GM12878 (cell line): ENCODE data around the gene BMP2K. TPM values are rescaled to one million over a fixed set of nuclear protein-coding genes. Genes with fewer than 3 reads are reported as not detected.

ENCODE experiments used
- ATAC-seq: fragments of 200-7000 bp; cut with Tn5 transposase; 3 replicates; pipeline ENCODE4 v1.9.1; 2020; ENCODE audit warnings: mild to moderate bottlenecking, moderate library complexity
- BruUV-seq: library from RNA; stranded (reverse); fragments of 400-500 nt; replicated peaks from 2 replicates; lab custom pipeline; 2021; lab: Mats Ljungman, UMichigan
- CTCF ChIA-PET: fragments of 300-600 bp; sonication (Branson Sonifier 250); formaldehyde crosslinking; extraction: SDS; loops from one replicate; lab custom pipeline; 2021; ENCODE audit warnings: inconsistent platforms; lab: Yijun Ruan, JAX
- POLR2A ChIA-PET: fragments of 350-600 bp; formaldehyde crosslinking; extraction: SDS; loops from one replicate; lab custom pipeline; 2021; ENCODE audit warnings: inconsistent platforms; lab: Charles Lee
- RAD21 ChIA-PET: fragments of 300-600 bp; sonication (Branson Sonifier 250); formaldehyde crosslinking; loops from one replicate; lab custom pipeline; 2023; ENCODE audit warnings: antibody characterized with exemption; ENCODE audit not compliant: unreplicated experiment; lab: Charles Lee
- SMC1A ChIA-PET: fragments of 300-600 bp; sonication (Branson Sonifier 250); formaldehyde crosslinking; loops from one replicate; lab custom pipeline; 2023; ENCODE audit not compliant: unreplicated experiment, uncharacterized antibody; lab: Charles Lee
- DNase-seq: peaks from one replicate; pipeline ENCODE4 v3.0.0-alpha.2; 2011; ENCODE audit warnings: low read depth, low spot score
- FAIRE-seq: peaks from 3 replicates; lab custom pipeline; 2011; peaks lifted over from hg19 to GRCh38; lab: Jason Lieb, UNC
- H2AFZ ChIP-seq: 2 replicates; pipeline ENCODE4 v1.6.0; 2011; ENCODE audit warnings: low read depth, low read length, control low read depth; ENCODE audit not compliant: control insufficient read depth
- H3K27ac ChIP-seq: 2 replicates; pipeline ENCODE4 v1.5.1; 2011; ENCODE audit warnings: control low read depth; ENCODE audit not compliant: control insufficient read depth, insufficient read depth
- H3K27me3 ChIP-seq, 2 experiments: replicated peaks in 1 of 2; 2 replicates each; pipeline versions ENCODE4 v1.6.0 to v1.6.1; 2011; ENCODE audit warnings: low read length in 1 of 2; ENCODE audit not compliant: control insufficient read depth in 2 of 2, insufficient read depth in 2 of 2
- H3K36me3 ChIP-seq, 2 experiments: 2 replicates each; pipeline ENCODE4 v1.5.1; 2011; ENCODE audit warnings: low read length in 1 of 2; ENCODE audit not compliant: control insufficient read depth in 2 of 2, insufficient read depth in 2 of 2
- H3K4me1 ChIP-seq: 2 replicates; pipeline ENCODE4 v1.6.1; 2011; ENCODE audit warnings: mild to moderate bottlenecking, low read length, moderate library complexity, mixed read lengths; ENCODE audit not compliant: control insufficient read depth, insufficient read depth
- H3K4me2 ChIP-seq: 2 replicates; pipeline ENCODE4 v1.6.0; 2011; ENCODE audit warnings: control low read depth; ENCODE audit not compliant: control insufficient read depth, insufficient read depth
- H3K4me3 ChIP-seq: fragments of 200-600 bp; sonication (generic); 2 replicates; pipeline ENCODE4 v1.5.1; 2016
- H3K79me2 ChIP-seq: 2 replicates; pipeline ENCODE4 v1.6.0; 2011; ENCODE audit warnings: low read length; ENCODE audit not compliant: control insufficient read depth, insufficient read depth
- H3K9ac ChIP-seq: 2 replicates; pipeline ENCODE4 v1.8.0; 2011; ENCODE audit warnings: low read length, control low read depth, mixed read lengths; ENCODE audit not compliant: control insufficient read depth, insufficient read depth
- H3K9me3 ChIP-seq: replicated peaks from 3 replicates; pipeline ENCODE4 v1.5.1; 2011; ENCODE audit warnings: mild to moderate bottlenecking, low read length; ENCODE audit not compliant: control insufficient read depth, insufficient read depth
- H4K20me1 ChIP-seq: 2 replicates; pipeline ENCODE4 v1.6.0; 2011; ENCODE audit not compliant: control insufficient read depth, insufficient read depth
- CREM ChIP-seq: IDR thresholded peaks from 2 replicates; pipeline ENCODE4 v1.6.1; 2014; ENCODE audit warnings: antibody characterized with exemption, low read depth
- LARP7 ChIP-seq: fragments of 450-650 bp; IDR thresholded peaks from 2 replicates; pipeline ENCODE4 v1.6.1; 2017; ENCODE audit warnings: mild to moderate bottlenecking
- MEF2A ChIP-seq: IDR thresholded peaks from 2 replicates; pipeline ENCODE4 v1.6.1; 2011; ENCODE audit warnings: low read depth, mild to moderate bottlenecking, low read length, moderate library complexity; ENCODE audit not compliant: insufficient read depth
- MYB ChIP-seq: fragments of 150-350 bp; IDR thresholded peaks from 2 replicates; pipeline ENCODE4 v1.6.1; 2014; ENCODE audit warnings: mild to moderate bottlenecking, low read depth, low read length, borderline replicate concordance
- MYC ChIP-seq: IDR thresholded peaks from 2 replicates; pipeline ENCODE4 v1.6.1; 2011; ENCODE audit warnings: mild to moderate bottlenecking, low read length, moderate library complexity, inconsistent platforms; ENCODE audit not compliant: insufficient read depth, insufficient replicate concordance, insufficient read length, severe bottlenecking
- POU2F2 ChIP-seq: IDR thresholded peaks from 3 replicates; pipeline ENCODE4 v1.6.1; 2011; ENCODE audit warnings: low read depth, mild to moderate bottlenecking, low read length, borderline replicate concordance
- RAD51 ChIP-seq: fragments of 450-650 bp; IDR thresholded peaks from 2 replicates; pipeline ENCODE4 v1.6.1; 2016; ENCODE audit warnings: moderate library complexity, mild to moderate bottlenecking, inconsistent platforms
- RUNX3 ChIP-seq: IDR thresholded peaks from 2 replicates; pipeline ENCODE4 v1.6.1; 2012; ENCODE audit warnings: low read length, inconsistent platforms
- SIN3A ChIP-seq: IDR thresholded peaks from 2 replicates; pipeline ENCODE4 v1.6.1; 2012; ENCODE audit warnings: low read depth, low read length, improper control_type of control experiment
- SMARCA5 ChIP-seq: fragments of 450-650 bp; IDR thresholded peaks from 2 replicates; pipeline ENCODE4 v1.6.1; 2017; ENCODE audit warnings: mild to moderate bottlenecking
- SREBF1 ChIP-seq: IDR thresholded peaks from 2 replicates; pipeline ENCODE4 v1.6.1; 2012; ENCODE audit warnings: mild to moderate bottlenecking, low read length
- ZBED1 ChIP-seq: IDR thresholded peaks from 2 replicates; pipeline ENCODE4 v1.6.1; 2016; ENCODE audit warnings: borderline replicate concordance
- ZNF24 ChIP-seq: fragments of 450-650 bp; IDR thresholded peaks from 2 replicates; pipeline ENCODE4 v1.6.1; 2017; ENCODE audit warnings: antibody characterized with exemption, mild to moderate bottlenecking
- WGBS: methylation state at CpG from one replicate; pipeline ENCODE4 v1.1.6; 2016; ENCODE audit warnings: low lambda C conversion rate; ENCODE audit not compliant: insufficient replicate concordance, insufficient coverage; ENCODE audit errors: missing lambda C conversion rate; 5-methylcytosine and 5-hydroxymethylcytosine counted together
- in situ Hi-C: fragments of 300-500 bp; cut with MboI; formaldehyde crosslinking; loops from 9 replicates; pipeline ENCODE4 v1.14.3; 2018; ENCODE audit warnings: mixed read lengths
- intact Hi-C: fragments of 100-400 bp; cut with micrococcal nuclease; formaldehyde crosslinking; loops from one replicate; pipeline ENCODE4 v1.14.2; 2022; ENCODE audit not compliant: unreplicated experiment
- polyA plus RNA-seq, 11 experiments: library from polyadenylated mRNA; depleted of rRNA in 4 of 11; unstranded in 6 of 11; stranded (reverse) in 5 of 11; fragments of >200 nt; fragmentation: Nextera tagmentation in 4 of 11; fragmentation: Illumina TruSeq in 1 of 11; extraction: Ambion mirVana in 4 of 11; extraction: Trizol in 1 of 11; gene quantifications; 1 replicate in 1 of 11; 2 replicates in 10 of 11; pipeline versions ENCODE4 v1.2.1 to v1.2.3, GENCODE V29; 2011 to 2016; ENCODE audit warnings: inconsistent platforms in 2 of 11, missing spikeins in 2 of 11, low read depth in 1 of 11
- total RNA-seq, 4 experiments: library from RNA; depleted of rRNA in 3 of 4; stranded (reverse); fragments of >200 nt in 3 of 4; fragmentation: Illumina TruSeq in 1 of 4; extraction: Trizol in 1 of 4; gene quantifications; 2 replicates each; pipeline versions ENCODE4 v1.2.1 to v1.2.3, GENCODE V29; 2013 to 2021
- TF ChIP-seq, protein P1 (sequence below): IDR thresholded peaks from 2 replicates; pipeline ENCODE4 v1.6.1; 2012; ENCODE audit warnings: low read length, inconsistent platforms
- TF ChIP-seq, protein P2 (sequence below): fragments of 150-350 bp; IDR thresholded peaks from 2 replicates; pipeline ENCODE4 v1.6.1; 2016; ENCODE audit warnings: low read depth, low read length

Gene BMP2K
- total and polyA plus RNA-seq, 10 of the 15 experiments (the other 5 are each of a cell fraction or from before 2014, with no cell fraction given), result 3.3 to 84.6 (median 24.8) TPM

DNA sequence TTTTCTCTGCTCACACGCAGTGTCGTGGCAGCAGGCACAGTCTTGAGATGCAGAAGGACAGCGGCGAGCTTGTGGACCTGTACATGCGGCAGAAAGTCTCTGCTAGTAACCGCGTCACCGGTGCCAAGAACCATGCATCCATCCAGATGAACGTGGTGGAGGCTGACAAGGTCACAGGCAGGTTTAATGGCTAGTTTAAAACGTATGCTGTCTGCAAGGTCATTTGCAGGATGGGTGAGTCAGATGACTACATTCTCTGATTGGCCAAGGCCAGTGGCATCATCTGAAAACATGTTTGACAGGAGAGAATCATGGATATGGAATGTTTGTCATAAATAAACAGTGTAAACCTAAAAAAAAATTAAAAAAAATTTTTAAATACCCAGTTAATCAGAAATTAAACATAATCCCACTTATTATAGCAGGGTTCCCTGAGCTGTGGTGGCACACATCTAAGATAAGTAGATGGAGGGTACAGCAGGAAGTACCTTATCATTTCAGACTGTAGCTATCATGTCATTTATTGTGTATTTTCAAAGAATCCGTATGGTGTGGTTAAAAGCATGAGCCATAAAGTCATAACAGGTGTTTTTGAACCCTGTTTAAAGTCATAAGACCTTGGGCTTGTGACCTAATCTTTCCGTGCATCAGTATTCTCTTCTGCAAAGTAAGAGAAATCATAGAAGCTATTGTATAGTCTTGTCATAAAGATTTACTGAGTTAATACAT is 7.5 kb upstream of the BMP2K start (continued):
- TF ChIP-seq POU2F2, result no peak
- no peak for TF ChIP-seq MEF2A
- no peak for TF ChIP-seq SREBF1
- no peak for TF ChIP-seq SMARCA5
- no peak for TF ChIP-seq ZNF24
- no peak for TF ChIP-seq MYC
- no peak for TF ChIP-seq SIN3A
- TF ChIP-seq RAD51, result no peak
- TF ChIP-seq LARP7, result no peak

DNA sequence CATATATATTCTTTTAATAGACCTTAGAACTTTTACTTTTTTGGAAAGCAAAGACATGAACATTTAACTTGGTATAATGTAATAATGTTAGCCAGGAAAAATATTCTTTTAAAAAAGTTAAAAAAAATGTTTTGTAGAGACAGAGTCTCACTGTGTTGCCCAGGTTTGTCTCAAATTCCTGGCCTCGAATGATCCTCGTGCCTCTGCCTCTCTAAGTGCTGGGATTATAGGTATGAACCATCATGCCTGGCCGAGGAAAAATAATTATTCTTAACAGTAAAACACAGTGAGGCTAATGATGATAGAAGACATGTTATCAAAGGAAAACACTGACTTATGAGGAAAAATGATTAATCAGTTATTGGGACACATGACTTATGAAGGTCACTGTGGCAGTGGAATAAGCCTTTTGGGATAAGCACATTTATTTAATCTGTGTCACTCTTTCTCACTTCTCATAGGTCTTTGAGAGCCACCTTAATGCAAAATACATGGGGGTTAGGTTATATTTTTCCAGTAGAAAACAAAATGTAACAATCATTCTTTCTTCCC is 6.0 kb upstream of the BMP2K start:
- no peak overlapping the region for H3K9ac ChIP-seq
- H2AFZ ChIP-seq, result no peak overlapping the region
- RAD21 ChIA-PET, result interaction anchor here (0.7 kb wide), 1 partner anchor 94 kb away, joined by 4 read pairs; no protein-coding TSS in a partner anchor
- DNase-seq (no peak), FAIRE-seq (no peak), ATAC-seq (no peak)
- no peak overlapping the region for H3K4me2 ChIP-seq
- no peaks in the 10 kb centered on the region for H3K36me3 ChIP-seq
- SMC1A ChIA-PET, result interaction anchor here (0.6 to 5.9 kb wide), 7 partner anchors 12 to 204 kb away, joined by 3 to 28 read pairs (median 4); no protein-coding TSS in a partner anchor
- H4K20me1 ChIP-seq, result no peaks in the 10 kb centered on the region
- in situ Hi-C loops, result loop anchor here (25.0 kb wide), 1 partner anchor 1292 kb away; the partner anchor contains the start of gene ANTXR2
- intact Hi-C loops, result no loop called here
- no peaks in the 10 kb centered on the region for H3K79me2 ChIP-seq
- H3K4me3 ChIP-seq, result no peak overlapping the region
- no TSS peak for BruUV-seq
- TF ChIP-seq SIN3A (no peak), CREM (no peak), RUNX3 (no peak), POU2F2 (no peak), MYB (no peak), ZBED1 (no peak)
- TF ChIP-seq, protein P1, sequence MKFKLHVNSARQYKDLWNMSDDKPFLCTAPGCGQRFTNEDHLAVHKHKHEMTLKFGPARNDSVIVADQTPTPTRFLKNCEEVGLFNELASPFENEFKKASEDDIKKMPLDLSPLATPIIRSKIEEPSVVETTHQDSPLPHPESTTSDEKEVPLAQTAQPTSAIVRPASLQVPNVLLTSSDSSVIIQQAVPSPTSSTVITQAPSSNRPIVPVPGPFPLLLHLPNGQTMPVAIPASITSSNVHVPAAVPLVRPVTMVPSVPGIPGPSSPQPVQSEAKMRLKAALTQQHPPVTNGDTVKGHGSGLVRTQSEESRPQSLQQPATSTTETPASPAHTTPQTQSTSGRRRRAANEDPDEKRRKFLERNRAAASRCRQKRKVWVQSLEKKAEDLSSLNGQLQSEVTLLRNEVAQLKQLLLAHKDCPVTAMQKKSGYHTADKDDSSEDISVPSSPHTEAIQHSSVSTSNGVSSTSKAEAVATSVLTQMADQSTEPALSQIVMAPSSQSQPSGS, result no peak
- TF ChIP-seq, protein P2, sequence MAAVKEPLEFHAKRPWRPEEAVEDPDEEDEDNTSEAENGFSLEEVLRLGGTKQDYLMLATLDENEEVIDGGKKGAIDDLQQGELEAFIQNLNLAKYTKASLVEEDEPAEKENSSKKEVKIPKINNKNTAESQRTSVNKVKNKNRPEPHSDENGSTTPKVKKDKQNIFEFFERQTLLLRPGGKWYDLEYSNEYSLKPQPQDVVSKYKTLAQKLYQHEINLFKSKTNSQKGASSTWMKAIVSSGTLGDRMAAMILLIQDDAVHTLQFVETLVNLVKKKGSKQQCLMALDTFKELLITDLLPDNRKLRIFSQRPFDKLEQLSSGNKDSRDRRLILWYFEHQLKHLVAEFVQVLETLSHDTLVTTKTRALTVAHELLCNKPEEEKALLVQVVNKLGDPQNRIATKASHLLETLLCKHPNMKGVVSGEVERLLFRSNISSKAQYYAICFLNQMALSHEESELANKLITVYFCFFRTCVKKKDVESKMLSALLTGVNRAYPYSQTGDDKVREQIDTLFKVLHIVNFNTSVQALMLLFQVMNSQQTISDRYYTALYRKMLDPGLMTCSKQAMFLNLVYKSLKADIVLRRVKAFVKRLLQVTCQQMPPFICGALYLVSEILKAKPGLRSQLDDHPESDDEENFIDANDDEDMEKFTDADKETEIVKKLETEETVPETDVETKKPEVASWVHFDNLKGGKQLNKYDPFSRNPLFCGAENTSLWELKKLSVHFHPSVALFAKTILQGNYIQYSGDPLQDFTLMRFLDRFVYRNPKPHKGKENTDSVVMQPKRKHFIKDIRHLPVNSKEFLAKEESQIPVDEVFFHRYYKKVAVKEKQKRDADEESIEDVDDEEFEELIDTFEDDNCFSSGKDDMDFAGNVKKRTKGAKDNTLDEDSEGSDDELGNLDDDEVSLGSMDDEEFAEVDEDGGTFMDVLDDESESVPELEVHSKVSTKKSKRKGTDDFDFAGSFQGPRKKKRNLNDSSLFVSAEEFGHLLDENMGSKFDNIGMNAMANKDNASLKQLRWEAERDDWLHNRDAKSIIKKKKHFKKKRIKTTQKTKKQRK, result no peak
- H3K27ac ChIP-seq, result no peak overlapping the region
- peaks cover 43% of the 10 kb centered on the region for H3K4me1 ChIP-seq
- 94% methylated on average over 3 of the region's 3 CpGs for WGBS
- H3K27me3 ChIP-seq, result no peaks in the 10 kb centered on the region
- POLR2A ChIA-PET, result interaction anchor here (0.6 to 1.2 kb wide), 4 partner anchors 17 to 550 kb away, joined by 3 to 10 read pairs (median 5); no protein-coding TSS in a partner anchor
- no peaks in the 10 kb centered on the region for H3K9me3 ChIP-seq
- CTCF ChIA-PET, result interaction anchor here (1.5 to 1.7 kb wide), 2 partner anchors 126 to 156 kb away, joined by 4 to 5 read pairs; no protein-coding TSS in a partner anchor
